GM18517 (cell line): ENCODE measurements around the gene SUSD6.
A peak's percentile ranks its signal among the peaks of the same experiment; 100 is the strongest.
"Not testable (repeated sequence)": the region's sequence is repeated elsewhere in the genome, so short reads cannot be mapped to it uniquely, and the experiment has no call there.

Experiments
- ATAC-seq: cut with Tn5 transposase; IDR thresholded peaks from one replicate; pipeline ENCODE4 v1.9.1; 2021; ENCODE audit warnings: mild to moderate bottlenecking, moderate library complexity; ENCODE audit not compliant: unreplicated experiment

The SUSD6 gene

DNA sequence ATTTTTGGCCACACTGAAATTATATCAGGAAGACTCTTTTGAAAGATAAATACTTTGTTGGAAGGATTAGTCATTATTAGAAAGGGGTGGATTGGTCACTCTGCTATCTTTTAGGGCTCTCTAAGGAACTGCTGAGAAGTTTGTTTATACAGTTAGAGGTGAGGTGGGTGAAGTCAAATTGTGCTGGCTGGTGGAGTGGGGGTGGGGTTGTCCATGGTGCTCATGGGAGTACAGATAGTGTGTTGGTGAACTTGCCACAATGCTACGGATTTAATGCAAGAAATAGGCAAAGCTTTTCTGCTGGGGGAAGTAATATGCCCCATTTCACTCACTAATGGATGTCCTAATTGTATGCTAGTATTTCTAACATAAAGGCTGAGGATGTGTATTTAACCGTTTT, 35.8 kb downstream of the SUSD6 start:
- ATAC-seq, result no peak

- ATAC-seq, result not testable (repeated sequence)
These were observed 36.2 kb downstream of the SUSD6 start for GRCh38 chr14:69647642-69648041.

- peak; percentile 65 for ATAC-seq
These were observed 37.4 kb downstream of the SUSD6 start for GRCh38 chr14:69648480-69649451.

GRCh38 chr14:69650948-69651369, 39.6 kb downstream of the SUSD6 start:
- ATAC-seq, result no peak

DNA sequence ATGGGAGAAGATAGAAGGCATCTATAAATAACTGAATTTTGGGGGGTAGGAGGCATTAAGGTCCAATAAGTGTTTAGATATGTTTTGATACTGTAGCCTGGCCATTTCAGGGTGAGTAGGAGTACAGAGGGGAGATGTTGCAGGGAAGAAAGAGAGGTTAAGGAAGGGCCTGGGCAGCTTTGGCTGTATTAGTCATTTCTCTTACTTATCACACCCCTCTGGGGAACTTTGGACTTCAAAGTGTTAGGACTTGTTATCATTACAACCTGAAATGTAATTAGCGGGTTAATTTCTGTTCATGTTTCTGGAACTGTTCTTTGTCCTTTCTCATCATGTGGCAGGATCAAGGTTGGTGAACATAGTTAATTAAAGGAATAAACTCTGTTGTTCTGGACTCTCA, 40.3 kb downstream of the SUSD6 start:
- no peak for ATAC-seq

DNA sequence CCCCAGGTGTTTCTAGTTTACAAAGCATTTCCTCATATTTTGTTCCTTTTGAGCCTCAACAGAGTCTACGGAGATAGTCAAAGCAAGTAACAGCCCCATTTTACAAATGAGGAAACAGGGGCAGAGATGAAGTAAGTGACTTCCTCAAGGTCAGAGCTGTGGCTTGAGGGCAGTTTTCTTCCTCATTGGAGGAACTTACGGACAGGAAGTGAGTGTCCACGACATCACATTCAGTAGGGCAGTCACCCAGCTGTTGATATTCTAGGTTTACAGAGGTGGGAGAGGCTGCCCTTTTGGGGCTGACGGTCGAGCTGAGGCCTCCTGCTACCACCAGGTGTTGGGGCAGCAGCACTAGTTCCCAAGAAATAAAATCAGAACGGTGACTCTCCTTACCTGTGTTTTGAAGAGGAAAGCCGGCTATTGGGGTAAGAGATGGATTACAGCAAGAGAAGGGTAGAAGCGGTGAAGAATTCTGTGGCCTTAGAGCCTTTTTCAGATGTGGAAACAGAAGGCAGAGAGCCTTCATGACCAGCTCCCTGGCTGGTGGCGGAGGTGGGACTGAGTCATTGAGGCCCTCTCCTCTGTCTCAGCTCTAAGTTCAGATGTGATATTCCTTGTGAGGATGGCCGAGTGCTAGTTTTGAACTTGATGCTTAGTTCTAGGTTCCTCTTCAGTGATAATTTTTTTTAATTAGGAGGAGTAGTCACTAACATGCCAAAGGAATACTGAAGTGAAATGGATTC, 41.7 kb downstream of the SUSD6 start:
- no peak for ATAC-seq

- ATAC-seq, result no peak
These were observed 42.7 kb downstream of the SUSD6 start for GRCh38 chr14:69654116-69654515.

DNA sequence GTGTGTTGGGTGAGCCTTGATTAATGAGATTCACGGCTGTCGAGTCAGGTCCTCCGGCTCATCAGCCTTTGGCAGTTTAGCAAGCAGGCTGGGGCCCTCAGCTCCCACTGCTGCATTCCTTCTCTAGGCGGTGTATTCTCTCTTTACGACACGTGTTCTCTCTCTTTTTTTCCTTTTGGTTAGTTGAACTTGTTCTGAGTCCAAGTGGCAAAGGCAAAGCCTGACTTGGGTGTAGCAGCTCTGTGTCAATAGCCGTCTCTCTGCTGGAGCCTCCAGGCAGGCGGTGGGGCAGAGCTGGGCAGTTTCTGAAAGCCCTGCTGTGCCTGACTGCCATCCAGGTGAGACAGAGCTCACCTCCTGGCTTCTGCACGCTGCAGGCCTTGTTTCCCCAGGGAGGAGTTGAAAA, 46.6 kb downstream of the SUSD6 start:
- no peak for ATAC-seq

GRCh38 chr14:69658664-69659261, 47.4 kb downstream of the SUSD6 start:
- ATAC-seq, result no peak

DNA sequence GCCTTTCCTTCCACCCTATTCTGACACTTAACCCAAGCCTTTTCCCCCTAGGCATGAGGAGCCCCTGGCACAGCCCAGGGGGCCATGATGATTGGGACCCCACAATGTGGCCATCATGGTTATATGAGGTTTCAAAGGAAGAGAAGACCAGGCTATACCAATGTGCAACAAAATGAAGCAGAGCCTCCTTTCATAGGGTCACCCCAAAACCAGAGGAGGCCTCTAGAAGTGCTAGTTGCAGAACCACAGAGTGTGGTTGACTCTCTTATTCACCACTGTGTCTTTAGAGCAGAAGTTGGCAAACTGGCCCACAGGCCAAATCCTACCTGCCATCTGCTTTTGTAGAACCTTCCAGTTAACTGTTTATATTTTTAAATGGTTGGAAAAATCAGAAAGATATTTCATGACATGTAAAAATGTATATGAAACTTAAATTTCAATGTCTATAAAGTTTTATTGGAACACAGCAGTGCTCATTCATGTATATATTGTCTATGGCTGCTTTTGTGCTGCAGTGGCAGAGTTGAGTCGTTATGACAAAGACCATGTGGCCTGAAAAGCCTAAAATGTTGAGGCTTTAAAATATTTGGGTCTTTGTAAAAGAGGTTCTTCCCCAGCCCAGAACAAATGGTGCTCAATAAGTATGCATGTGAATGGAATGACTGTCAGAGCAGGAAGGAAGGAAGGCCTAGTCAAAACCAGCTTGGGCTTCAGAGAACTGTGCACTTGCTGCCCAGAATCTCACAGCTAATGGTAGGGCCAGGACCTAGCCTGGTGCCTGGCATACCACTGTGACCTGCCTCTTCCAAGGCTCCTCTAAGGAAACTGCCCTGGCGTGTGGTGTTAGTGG, 49.2 kb downstream of the SUSD6 start:
- no peak for ATAC-seq

DNA sequence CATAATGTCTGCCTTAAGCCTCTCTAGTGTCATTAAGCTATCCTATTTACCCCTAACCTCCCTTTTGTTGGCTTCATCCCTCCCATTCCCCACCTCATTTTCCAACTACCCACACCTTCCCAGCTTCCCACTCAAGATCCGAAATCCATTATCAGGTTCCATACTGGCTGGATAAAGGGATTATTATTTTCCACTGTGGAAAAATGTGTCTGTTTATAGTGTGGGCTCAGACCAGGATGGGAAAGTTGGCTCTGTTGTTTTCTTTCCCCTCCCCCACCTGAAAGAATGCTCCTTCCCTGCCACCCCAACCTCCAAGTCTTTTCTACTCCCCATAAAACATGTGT, 49.8 kb downstream of the SUSD6 start:
- ATAC-seq, result no peak

- ATAC-seq, result no peak
These were observed 51.4 kb downstream of the SUSD6 start for GRCh38 chr14:69662636-69663299.

- ATAC-seq, result no peak
These were observed 51.9 kb downstream of the SUSD6 start for GRCh38 chr14:69663300-69663643.

- ATAC-seq, result no peak
These were observed 52.9 kb downstream of the SUSD6 start for GRCh38 chr14:69664265-69664664.

DNA sequence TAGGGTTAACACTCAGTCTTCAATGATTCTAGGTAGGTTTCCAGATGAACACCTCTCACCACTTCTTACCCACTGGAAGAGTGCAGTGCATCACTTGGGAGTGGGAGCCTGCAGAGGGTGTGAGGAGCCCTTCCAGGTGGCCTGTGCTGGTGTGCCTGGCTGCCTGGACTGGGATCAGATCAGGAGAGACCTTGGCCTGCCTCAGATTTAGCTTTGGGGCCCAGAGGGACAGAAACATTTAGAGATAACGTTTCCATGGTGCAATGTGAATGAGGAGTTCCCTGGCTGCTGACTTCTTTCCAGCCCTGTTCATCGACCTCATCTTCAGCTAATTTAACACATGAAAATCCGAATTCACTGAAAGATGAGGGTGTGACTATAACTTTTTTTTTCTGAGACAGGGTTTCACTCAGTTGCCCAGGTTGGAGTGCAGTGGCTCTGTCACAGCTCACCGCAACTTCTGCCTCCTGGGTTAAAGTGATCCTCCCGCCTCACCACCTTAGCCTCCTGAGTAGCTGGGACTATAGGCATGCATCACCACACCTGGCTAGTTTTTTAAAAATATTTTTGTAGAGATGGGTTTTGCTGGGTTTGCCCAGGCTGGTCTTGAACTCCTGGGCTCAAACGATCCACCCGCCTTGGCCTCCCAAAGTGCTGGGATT, 53.6 kb downstream of the SUSD6 start:
- no peak for ATAC-seq

DNA sequence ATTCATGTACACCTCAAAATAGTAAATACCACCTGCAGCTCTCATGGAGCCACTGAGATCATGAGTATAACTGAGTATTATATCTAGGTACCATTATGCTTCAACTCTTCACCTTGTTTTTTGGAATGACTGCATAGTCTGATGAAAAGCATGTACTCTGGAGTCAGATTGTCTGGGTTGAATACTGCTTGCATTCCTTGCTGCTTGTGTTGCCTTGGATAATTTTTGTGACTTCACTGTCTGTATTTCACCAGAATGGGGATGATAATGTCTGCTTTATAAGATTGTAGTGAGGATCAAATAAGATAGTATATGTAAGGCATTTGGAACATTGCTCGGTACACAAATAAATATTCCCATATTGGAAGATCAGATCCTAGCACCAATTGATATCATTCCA, 54.2 kb downstream of the SUSD6 start:
- no peak for ATAC-seq

- no peak for ATAC-seq
These were observed 54.7 kb downstream of the SUSD6 start for GRCh38 chr14:69666112-69666511.

DNA sequence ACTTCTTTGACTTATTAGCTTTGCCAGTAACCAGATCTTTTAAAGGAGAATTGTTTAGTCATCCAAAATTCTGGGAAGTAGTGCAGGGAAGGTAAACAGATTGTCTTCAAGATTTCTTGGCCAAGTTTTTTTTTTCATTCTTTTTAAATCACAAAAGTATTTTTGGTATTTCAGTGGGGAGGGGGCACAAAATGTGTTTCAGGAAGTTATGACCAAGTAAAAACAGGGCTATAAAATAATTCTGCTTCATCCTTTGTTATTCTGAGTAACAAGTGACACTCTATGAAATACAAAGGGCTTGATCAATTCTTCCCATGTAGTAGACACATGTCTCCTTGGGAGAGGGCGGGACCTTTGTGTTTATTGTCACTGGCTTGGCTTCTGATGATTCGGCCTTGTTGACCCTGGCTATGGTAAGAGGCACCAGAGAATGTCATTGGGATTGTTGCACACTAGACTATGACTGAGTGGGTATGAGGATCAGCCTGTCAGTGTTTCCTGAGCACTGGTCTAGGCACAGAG, 55.4 kb downstream of the SUSD6 start:
- no peak for ATAC-seq

DNA sequence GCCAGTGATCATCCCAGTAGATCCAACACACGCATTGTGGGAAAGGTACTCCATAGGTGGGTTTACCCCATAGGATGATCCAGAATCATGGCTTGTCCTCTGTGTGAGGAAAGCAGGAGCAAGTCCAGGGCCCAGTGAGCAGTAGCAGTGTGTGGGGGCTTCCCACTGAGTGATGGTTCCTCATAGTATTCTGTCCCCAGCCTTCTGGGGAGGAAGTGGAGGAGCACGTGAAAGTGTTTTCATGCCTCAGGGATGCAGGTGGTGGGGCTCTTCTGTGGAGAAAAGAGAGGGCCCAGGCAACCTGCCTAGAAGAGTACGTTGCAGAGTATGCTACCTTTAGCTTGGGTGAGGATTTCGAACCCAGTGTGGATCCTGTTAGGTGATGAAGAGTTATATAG, 56.5 kb downstream of the SUSD6 start:
- peak; percentile 24 for ATAC-seq

GRCh38 chr14:69669375-69669774, 58.0 kb downstream of the SUSD6 start:
- no peak for ATAC-seq
